Epithelial cell of proximal tubule (primary cell): Measurements from ENCODE around the gene SGCD. TPM values are rescaled to one million over a fixed set of nuclear protein-coding genes. Genes with fewer than 3 reads are reported as not detected.

Experiments used
- DNase-seq: peaks from one replicate; pipeline ENCODE4 v3.0.0-alpha.2; 2011; ENCODE audit warnings: low read depth
- H3K4me3 ChIP-seq: 2 replicates; pipeline ENCODE4 v1.5.1; 2011; ENCODE audit warnings: low read depth, mild to moderate bottlenecking, low read length
- CTCF ChIP-seq: conservative IDR thresholded peaks from 2 replicates; pipeline ENCODE4 v1.5.1; 2012; ENCODE audit warnings: low read depth, mild to moderate bottlenecking, low read length
- total RNA-seq: library from RNA; depleted of rRNA; stranded (reverse); fragments of >200 nt; gene quantifications from 2 replicates; pipeline ENCODE4 v1.2.3, GENCODE V29; 2015

The SGCD gene
- total RNA-seq, 1 donor from 2014 or later, result 0.06 TPM

DNA sequence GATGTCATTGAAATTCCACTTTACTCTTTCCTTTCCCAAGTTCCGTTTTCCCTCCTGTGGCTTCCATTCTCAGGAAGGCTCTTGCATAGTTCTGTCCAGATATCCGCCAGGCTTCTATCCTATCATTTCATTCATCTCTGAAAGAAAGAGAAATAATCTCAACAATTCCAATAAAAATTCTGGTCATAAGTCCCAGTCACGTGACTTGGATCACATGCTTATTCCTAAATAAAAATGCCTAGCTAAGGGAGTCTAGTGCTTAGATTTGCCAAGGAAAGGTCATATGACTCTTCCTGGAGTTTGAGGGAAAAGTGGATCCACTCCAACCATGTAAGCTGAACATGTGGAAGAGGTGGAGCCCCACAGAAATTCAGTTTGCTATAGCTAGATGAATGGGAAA lies 377.2 kb downstream of the SGCD start:
- no peak for DNase-seq
- no peak for TF ChIP-seq CTCF
- H3K4me3 ChIP-seq, result no peak overlapping the region

- H3K4me3 ChIP-seq, result no peak overlapping the region
- DNase-seq, result no peak
- TF ChIP-seq CTCF, result no peak
These were observed 379.7 kb downstream of the SGCD start for GRCh38 chr5:156706631-156707030.

DNA sequence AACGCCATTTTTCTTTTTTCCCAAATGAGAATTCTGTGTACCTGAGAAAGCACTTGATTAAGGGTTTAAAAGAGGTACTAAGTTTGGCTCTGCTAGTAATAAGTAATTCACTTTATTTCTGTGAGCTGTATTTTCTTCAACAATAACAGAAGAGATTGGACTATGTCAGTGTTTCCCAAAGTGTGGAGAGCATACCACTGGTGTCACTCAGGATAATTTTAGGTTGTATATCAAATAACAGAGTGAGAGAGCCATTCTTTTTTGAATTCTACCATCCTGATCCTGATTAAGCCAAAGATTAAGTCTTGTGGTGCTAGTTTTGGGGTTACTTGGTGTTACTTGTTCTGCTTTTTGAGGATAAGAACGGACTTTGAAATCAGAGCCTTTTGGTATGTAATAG lies 380.8 kb downstream of the SGCD start:
- H3K4me3 ChIP-seq, result no peak overlapping the region
- no peak for DNase-seq
- no peak for TF ChIP-seq CTCF

DNA sequence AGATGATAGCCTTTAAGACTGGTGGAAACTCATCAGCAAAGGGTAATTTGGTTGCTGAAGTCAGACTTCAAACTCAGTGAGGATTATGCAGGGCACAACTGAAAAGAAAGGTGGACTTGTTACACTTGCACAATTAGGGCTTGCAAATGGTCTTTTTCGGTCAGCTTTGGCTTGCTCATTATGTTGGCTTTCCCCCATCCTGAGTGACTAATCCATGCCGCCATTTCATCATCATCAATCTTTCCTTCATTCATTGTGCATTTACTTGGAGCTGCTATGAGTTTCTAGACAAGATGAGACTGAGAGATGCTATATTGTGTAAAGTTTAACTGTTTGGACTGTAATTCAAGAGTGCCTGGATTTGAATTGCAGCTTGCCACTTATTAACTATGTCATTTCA lies 388.3 kb downstream of the SGCD start:
- DNase-seq, result no peak
- TF ChIP-seq CTCF, result no peak
- no peak overlapping the region for H3K4me3 ChIP-seq

GRCh38 chr5:156716591-156717380 lies 389.8 kb downstream of the SGCD start:
- no peak for TF ChIP-seq CTCF

DNA sequence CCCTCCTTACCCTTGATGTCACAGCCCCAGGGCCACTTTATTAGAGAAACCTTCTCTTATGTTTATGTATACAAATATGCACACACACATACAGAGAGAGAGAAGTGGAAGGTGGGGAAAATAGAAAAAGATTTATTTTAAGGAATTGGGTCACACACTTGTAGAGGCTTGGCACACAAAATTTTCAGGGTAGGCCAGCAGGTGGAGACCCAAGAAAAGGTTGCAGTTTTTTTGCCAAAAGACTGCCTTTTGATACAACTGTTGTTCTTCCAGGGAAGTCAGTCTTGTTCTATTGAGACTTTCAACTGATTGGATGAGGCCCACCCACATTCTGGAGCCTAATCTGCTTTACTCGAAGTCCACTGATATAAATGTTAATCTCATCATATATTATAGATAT lies 392.0 kb downstream of the SGCD start:
- H3K4me3 ChIP-seq, result no peak overlapping the region
- no peak for TF ChIP-seq CTCF
- no peak for DNase-seq

More at GRCh38 chr5:156716591-156717380, 389.8 kb downstream of the SGCD start:
- H3K4me3 ChIP-seq, result no peak overlapping the region
- no peak for DNase-seq

DNA sequence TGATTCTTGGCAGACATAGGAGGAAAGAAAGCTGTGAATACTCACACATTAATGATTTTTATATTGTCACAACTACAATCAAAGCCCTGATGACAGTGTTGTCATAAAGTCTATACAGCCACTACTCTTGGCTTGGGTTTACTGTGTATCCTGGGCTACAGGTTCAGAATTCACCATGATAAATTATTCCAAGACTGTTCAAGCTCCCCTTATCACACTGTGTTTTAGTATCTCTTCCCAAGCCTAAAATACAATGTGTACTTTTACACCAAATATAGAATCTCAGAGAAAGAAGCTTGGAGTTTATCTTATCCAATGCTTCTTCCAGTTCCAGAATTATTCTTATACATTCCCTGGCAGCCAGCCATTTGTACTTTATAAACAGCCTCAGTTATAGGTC lies 395.4 kb downstream of the SGCD start:
- no peak overlapping the region for H3K4me3 ChIP-seq
- no peak for DNase-seq
- TF ChIP-seq CTCF, result no peak
